GM18907 (cell line): ENCODE results near the gene FERD3L.
"Not testable (repeated sequence)": the region's sequence is repeated elsewhere in the genome, so short reads cannot be mapped to it uniquely, and the experiment has no call there.

Experiments used
- ATAC-seq: cut with Tn5 transposase; IDR thresholded peaks from one replicate; pipeline ENCODE4 v1.9.1; 2021; ENCODE audit warnings: mild to moderate bottlenecking, moderate library complexity; ENCODE audit not compliant: unreplicated experiment

Gene FERD3L

DNA sequence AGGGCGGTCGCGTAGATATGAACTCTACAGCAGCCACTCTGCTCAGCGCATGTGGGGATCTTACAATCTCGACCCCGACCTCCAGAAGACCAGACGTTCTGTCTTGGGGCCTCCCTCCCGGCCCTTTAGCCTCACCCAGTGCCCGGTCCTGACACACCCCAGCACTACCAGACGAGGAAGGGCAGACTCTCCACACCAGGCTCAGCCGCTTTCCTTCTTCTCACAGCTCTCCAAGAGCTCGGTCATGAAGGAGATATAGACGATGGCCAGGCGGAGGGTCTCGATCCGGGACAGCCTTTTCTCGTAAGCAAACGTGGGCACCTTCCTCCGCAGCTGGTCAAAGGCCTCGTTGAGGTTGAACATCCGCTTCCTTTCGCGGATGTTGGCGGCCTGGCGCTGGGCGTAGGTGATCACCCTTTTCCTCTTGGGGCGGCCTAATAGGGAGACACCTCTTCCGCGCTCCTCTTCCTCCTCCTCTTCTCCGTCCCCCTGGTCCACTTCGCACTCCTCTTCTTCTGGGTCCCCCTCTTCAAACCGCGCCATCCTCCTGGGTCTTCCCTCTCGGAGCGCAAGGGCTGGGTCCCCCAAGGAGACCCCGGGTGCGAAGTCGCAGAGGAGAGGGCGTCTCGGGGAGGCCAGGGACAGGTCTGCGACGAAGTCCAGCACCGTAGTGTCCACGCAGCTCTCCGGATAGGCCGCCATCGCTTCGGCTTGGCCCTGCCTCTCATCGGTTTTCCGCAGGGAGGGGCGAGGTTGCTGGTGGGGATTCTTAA, at the start of gene FERD3L:
FERD3L (minus strand) TSS at position 761 of the 773 bp plus-strand sequence; CDS start at position 702, 59 bp downstream.
- ATAC-seq: no peak

GRCh38 chr7:19194417-19194816, 49.2 kb upstream of the FERD3L start:
- ATAC-seq: not testable (repeated sequence)

GRCh38 chr7:19181634-19182033, 36.4 kb upstream of the FERD3L start:
- no peak for ATAC-seq

DNA sequence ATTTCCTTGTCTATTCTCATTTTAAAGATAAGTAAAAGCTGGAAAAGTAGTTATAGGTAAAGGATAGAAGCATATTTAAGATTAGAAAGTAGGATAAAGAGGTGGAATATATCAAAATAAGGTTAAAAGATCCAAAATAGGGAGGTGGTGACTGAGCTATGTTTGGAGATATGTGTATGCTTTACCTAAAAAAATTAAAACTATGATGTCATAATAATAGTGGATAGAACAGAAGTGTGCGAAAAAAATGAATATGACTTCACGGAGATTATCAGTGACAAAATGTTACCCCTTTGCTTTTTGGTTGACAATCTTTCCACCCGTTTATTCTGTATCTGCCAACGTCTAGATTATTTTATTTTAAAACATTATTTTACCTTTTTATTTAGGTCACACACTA, 33.4 kb upstream of the FERD3L start:
- no peak for ATAC-seq

- ATAC-seq: no peak
Measured at GRCh38 chr7:19177269-19177668, 32.0 kb upstream of the FERD3L start.

- no peak for ATAC-seq
Measured at GRCh38 chr7:19175241-19175640, 30.0 kb upstream of the FERD3L start.

DNA sequence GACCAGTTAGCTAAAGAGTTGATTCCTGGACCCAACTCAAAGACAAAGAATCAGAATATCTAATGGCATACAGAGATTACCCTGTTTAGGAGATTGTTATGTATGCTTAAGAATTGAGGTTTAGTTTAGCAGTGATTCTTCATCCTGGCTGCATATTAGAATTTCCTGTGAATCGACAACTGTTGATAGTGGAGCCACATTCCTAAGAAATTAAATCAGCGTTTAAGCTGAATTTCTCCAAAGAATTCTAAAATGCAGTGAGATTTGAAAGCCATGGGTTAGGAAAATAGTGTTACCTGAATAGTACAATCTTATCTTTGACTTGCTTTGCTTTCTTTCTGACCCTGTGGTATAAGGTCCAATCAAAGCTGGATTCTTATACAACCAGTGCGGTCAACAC, 16.4 kb upstream of the FERD3L start:
- no peak for ATAC-seq

DNA sequence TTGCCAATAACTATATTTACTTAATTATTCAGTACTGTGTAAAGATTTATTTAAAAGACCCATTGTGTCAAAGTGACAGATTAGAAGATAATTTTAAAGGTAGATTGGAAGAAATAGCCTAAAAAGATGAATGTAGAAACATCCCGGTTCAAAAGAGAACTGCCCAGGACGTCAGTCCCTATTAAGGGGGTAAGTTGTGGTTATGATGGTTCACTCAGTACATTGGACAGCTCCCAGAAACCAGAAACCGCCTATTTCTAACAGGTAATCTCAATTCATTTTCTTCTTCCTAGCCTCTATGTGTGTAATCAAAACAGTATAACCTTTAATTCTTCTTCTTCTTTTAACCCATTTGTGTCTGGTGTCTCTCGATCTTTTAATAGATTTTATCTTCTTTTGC, 1.5 kb upstream of the FERD3L start:
- no peak for ATAC-seq

GRCh38 chr7:19145434-19146115, 354 bp upstream of the FERD3L start:
- no peak for ATAC-seq

DNA sequence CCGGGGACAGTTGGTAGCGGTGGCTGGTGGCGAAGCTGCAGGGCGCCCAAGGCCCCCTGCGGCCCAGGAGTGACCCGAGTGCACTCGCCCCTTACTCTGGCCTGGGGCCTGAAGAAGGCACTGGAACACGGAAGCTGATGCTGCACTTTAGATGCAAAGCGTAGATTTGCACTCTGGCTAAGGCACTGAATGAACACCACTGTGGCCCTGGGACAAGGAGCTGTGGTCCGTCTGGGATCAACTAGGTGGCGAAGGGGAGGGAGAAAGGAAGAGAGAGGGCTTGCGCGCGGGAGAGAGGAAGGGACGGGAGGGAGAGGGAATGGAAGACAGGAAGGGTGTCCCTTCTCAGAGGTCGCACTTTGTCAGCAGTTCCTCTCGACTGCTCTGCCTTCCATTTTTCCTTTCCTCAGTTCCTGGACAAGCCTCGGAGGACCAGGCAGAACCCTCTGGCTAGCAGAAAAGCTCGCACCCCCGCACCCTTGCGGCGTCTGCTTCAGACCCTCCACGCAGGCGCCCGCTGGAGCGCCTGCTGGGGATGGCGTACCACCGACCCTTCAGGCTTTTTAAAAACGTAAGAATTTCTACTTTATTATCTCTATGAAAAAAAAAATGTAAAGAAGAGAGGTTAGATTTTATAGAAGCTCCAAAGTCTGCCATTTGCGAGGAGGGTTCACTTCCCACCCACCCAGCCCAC, 1.2 kb downstream of the FERD3L start:
- ATAC-seq: no peak

GRCh38 chr7:19139706-19140327, 5.4 kb downstream of the FERD3L start:
- no peak for ATAC-seq

DNA sequence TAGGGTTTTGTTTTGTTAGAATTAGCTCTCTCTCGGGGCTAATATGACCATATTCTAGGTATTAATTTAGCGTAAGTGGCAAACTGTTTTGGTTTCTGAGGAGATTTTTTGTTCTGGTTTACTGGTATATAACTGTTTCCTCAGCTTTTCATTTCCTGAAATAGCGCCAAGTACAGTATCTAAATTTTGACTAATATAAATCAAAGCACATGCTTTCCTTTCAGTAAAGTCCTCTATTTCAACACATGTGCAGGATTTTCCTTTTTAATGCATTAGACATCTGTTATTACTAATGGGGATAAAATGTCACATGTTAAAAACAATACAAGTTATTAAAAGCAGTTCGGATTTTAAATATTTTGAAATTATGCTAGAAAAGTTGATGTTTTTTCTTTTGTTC, 11.3 kb downstream of the FERD3L start:
- no peak for ATAC-seq

DNA sequence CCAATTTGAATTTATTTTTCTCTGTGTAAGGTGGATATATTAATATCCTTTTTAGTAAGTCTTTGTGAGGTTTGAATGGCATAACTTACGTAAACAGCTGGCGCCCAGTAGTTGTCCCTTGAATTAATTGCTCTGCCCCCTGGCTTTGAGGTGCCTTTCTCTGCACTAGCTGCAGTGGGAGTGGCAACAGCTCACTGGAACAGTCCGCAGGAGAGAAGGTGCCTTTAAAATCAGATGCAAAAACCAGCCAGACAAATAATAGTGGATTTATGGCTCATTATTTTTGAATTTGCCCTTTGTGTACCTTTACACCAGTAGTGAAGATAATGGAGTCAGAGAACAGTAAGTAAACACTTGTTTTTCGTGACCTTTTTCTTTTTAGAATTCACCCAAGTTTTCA, 11.8 kb downstream of the FERD3L start:
- no peak for ATAC-seq

- no peak for ATAC-seq
Measured at GRCh38 chr7:19128856-19129255, 16.4 kb downstream of the FERD3L start.

DNA sequence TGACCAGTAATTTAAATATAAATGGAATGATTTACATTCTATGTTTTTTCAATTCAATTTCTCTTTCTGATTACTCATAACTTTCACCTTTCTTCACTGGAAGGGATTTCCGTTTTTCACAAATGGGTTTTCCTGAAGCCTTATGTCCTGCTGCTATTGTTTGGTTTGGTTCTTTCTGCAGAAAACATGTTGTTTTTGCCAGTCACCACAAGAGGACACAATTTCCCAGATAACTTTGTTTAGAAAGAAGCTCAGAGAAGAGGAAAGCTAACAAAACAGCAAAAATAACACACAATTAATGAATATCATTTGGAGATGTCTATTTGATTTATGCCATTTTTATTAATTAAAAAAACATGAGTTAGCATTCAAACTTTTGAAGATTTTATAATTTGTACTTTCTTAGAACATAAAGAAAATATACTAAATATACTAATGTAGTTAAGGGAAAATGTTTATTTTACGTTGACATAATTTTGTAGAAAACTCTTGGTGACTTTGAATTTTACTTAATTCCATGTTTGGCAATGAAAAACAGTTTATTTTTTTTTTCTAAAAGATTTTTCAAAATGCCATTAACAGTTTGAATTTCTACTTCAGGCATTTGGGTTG, 23.1 kb downstream of the FERD3L start:
- no peak for ATAC-seq

GRCh38 chr7:19119870-19120486, 25.2 kb downstream of the FERD3L start:
- no peak for ATAC-seq

- ATAC-seq: no peak
Measured at GRCh38 chr7:19119372-19119771, 25.8 kb downstream of the FERD3L start.

GRCh38 chr7:19118636-19119371, 26.4 kb downstream of the FERD3L start:
- ATAC-seq: no peak

DNA sequence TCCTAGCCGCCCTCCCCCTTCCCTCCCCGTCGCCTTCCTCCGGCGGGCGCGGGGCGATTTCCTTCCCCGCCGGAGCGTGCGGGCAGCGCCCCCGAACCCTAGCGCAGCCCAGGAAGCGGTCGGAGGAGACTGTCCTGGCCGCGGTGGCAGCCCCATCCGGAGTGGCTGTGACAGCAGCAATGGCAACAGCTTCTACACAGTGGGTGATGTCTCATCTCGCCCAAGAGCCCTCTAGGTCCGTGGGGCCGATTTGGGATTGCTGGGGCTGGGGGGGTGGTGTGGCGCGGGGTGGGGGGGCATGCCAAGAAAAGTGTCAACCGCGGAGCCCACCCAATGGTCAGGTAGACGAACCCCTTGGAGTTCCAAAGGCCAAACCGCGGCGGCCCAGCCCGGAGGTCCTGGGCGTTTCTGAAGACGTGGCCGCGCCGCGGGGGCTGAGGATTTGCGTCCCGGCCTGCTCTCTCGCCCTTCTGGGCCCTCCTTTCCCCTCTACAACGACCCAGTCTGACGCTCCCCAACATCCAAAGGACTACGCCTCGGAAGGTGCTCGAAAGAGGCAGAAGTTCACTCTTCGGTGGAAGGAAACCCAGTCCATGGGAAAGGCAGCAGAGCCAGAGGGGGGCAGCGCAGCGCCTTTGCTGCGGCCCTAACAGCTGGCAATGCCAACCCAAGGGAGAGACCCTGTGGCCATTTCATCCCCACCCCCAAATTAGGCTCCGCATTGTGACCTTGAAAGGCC, 27.2 kb downstream of the FERD3L start:
- ATAC-seq: peak; percentile 31
